GM21529 (cell line): ENCODE measurements around the gene FGG.
A peak's percentile ranks its signal among the peaks of the same experiment; 100 is the strongest.

Source experiments
- ATAC-seq: cut with Tn5 transposase; IDR thresholded peaks from one replicate; pipeline ENCODE4 v1.9.1; 2021; ENCODE audit not compliant: unreplicated experiment

The FGG gene

GRCh38 chr4:154612472-154613414 lies at the start of gene FGG:
Gene FGG, minus strand, starts transcription at chr4:154612656. Its CDS starts 47 bp downstream, at chr4:154612609.
- ATAC-seq = no peak

- ATAC-seq = no peak
Observed at GRCh38 chr4:154660052-154660451, 47.6 kb upstream of the FGG start.

GRCh38 chr4:154658680-154659405 lies 46.4 kb upstream of the FGG start:
- no peak for ATAC-seq

- ATAC-seq = no peak
Observed at GRCh38 chr4:154643493-154643892, 31.0 kb upstream of the FGG start.

GRCh38 chr4:154642373-154643009 lies 30.0 kb upstream of the FGG start:
- no peak for ATAC-seq

- no peak for ATAC-seq
Observed at GRCh38 chr4:154640999-154641398, 28.5 kb upstream of the FGG start.

- ATAC-seq = no peak
Observed at GRCh38 chr4:154634058-154634457, 21.6 kb upstream of the FGG start.

- no peak for ATAC-seq
Observed at GRCh38 chr4:154631828-154632227, 19.4 kb upstream of the FGG start.

- ATAC-seq = no peak
Observed at GRCh38 chr4:154630324-154630723, 17.9 kb upstream of the FGG start.

GRCh38 chr4:154626793-154627484 lies 14.5 kb upstream of the FGG start:
- ATAC-seq = peak; percentile 93

GRCh38 chr4:154625971-154626370 lies 13.5 kb upstream of the FGG start:
- no peak for ATAC-seq

- no peak for ATAC-seq
Observed at GRCh38 chr4:154623995-154624394, 11.5 kb upstream of the FGG start.

GRCh38 chr4:154623436-154623835 lies 11.0 kb upstream of the FGG start:
- ATAC-seq = no peak

- peak; percentile 50 for ATAC-seq
Observed at GRCh38 chr4:154622598-154622997, 10.1 kb upstream of the FGG start.

- no peak for ATAC-seq
Observed at GRCh38 chr4:154620111-154620510, 7.7 kb upstream of the FGG start.

GRCh38 chr4:154618708-154619315 lies 6.4 kb upstream of the FGG start:
- peak; percentile 58 for ATAC-seq

GRCh38 chr4:154617820-154618317 lies 5.4 kb upstream of the FGG start:
- no peak for ATAC-seq

- ATAC-seq = peak; percentile 93
Observed at GRCh38 chr4:154616731-154617130, 4.3 kb upstream of the FGG start.

- ATAC-seq = no peak
Observed at GRCh38 chr4:154616287-154616686, 3.8 kb upstream of the FGG start.

- ATAC-seq = no peak
Observed at GRCh38 chr4:154615211-154615610, 2.8 kb upstream of the FGG start.
